Placental epithelial cell (primary cell): ENCODE results near the gene MICA. TPM values are rescaled to one million over a fixed set of nuclear protein-coding genes. Genes with fewer than 3 reads are reported as not detected.

ENCODE experiments used
- small RNA-seq: library from RNA; depleted of rRNA; stranded (forward); fragments of <200 nt; gene quantifications from one replicate; pipeline ENCODE3, GENCODE V24; 2012
- total RNA-seq: library from RNA; depleted of rRNA; stranded (reverse); fragments of >200 nt; gene quantifications from 2 replicates; pipeline ENCODE4 v1.2.3, GENCODE V29; 2012

MICA gene
- 28.3 and 31.0 TPM in 2 replicates for total RNA-seq

GRCh38 chr6:31403283-31404060 is at the start of gene MICA:
TSS of gene MICA (plus strand) at chr6:31403595. CDS start at chr6:31403633, 38 bp downstream.

GRCh38 chr6:31356946-31357466 is 46.4 kb upstream of the MICA start, which contains the start of gene HLA-B:
TSS of gene HLA-B (minus strand) at chr6:31357179. CDS start at chr6:31357158, 21 bp downstream.

Small RNAs within 50 kb of the gene (small RNA-seq; reads per million reads assigned to genes)
- gene HLA-S (not detected), gene MIR6891 (not detected), gene RF00019 (not detected), gene RNU6-283P (not detected)

Other genes with a start within 250 kb of the MICA start
- gene CCHCR1, start 245.8 kb upstream of the MICA start, total RNA-seq, result 14.4 and 21.2 TPM in 2 replicates
- gene TCF19, start 245.0 kb upstream of the MICA start, total RNA-seq, result 14.5 and 16.9 TPM in 2 replicates
- gene POU5F1, start 232.9 kb upstream of the MICA start, total RNA-seq, result not detected in 2 replicates
- gene HLA-C, start 131.5 kb upstream of the MICA start, total RNA-seq, result 157 and 188 TPM in 2 replicates
- 5.9 and 11.6 TPM in 2 replicates for gene HLA-B, start 46.4 kb upstream of the MICA start, total RNA-seq
- 1.1 TPM in 1 of 2 replicates, not detected in the other for gene MICB, start 94.5 kb downstream of the MICA start, total RNA-seq
- gene MCCD1, start 125.4 kb downstream of the MICA start, total RNA-seq, result not detected in 2 replicates
- 338 and 413 TPM in 2 replicates for gene DDX39B, start 138.4 kb downstream of the MICA start, total RNA-seq
- gene ATP6V1G2, start 143.0 kb downstream of the MICA start, total RNA-seq, result 0.43 and 1.2 TPM in 2 replicates
- 37.8 and 46.3 TPM in 2 replicates for gene NFKBIL1, start 144.0 kb downstream of the MICA start, total RNA-seq
- gene LTA, start 168.7 kb downstream of the MICA start, total RNA-seq, result not detected in 2 replicates
- 1.2 and 1.5 TPM in 2 replicates for gene TNF, start 172.0 kb downstream of the MICA start, total RNA-seq
- gene LTB, start 178.8 kb downstream of the MICA start, total RNA-seq, result not detected in 2 replicates
- gene LST1, start 182.7 kb downstream of the MICA start, total RNA-seq, result not detected in 2 replicates
- not detected in 2 replicates for gene NCR3, start 189.4 kb downstream of the MICA start, total RNA-seq
- gene AIF1, start 211.6 kb downstream of the MICA start, total RNA-seq, result not detected in 2 replicates
- gene PRRC2A, start 217.1 kb downstream of the MICA start, total RNA-seq, result 56.5 and 78.9 TPM in 2 replicates
- gene BAG6, start 249.1 kb downstream of the MICA start, total RNA-seq, result 161 and 237 TPM in 2 replicates